ENCODE data around the gene IL3RA.
"Not testable (repeated sequence)": the region's sequence is repeated elsewhere in the genome, so short reads cannot be mapped to it uniquely, and the experiment has no call there.

The IL3RA gene

GRCh38 chrX:1425381-1425780 lies 88.8 kb downstream of the IL3RA start:
- no peak for DNase-seq

GRCh38 chrX:1426321-1426720 lies 89.7 kb downstream of the IL3RA start:
- not testable (repeated sequence) for DNase-seq

DNA sequence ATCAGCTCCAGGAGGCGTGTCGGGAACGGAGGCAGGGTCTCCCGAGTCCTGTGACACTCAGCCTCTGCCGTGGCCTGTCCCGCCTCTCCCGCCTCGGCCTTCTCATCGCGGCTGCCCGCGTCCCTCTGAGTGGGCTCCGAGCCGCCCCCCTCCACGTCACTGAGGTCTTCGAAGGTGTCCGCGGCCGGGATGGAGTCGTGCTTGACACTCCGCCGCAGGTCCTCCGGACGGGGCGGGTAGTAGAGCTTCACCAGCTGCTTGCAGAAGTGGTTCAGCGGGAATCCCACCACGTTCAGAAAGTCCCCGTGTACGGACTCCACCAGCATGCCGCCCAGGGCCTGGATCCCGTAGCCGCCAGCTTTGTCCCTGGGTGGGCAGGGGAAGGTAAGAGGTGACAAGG lies 91.2 kb downstream of the IL3RA start:
- DNase-seq: no peak

DNA sequence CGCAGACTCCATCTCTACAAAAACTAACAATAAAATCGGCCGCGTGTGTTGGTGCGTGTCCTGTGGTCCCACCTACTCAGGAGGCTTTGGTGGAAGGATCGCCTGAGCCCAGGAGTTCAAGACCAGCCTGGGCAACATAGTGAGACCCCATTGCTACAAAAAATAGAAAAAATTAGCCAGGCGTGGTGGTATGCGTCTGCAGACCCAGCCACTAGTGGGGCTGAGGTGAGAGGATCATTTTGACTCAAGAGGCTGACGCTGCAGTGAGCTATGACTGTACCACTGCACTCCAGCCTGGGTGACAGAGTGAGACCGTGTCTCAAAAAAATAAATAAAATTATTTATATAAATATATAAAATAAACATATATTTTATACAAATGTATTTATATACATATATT lies 93.9 kb downstream of the IL3RA start:
- DNase-seq: no peak

Measured in fibroblast of skin of scalp (primary cell).